ENCODE results near the gene ASCC1. TPM values are rescaled to one million over a fixed set of nuclear protein-coding genes. Genes with fewer than 3 reads are reported as not detected.
"Not testable (repeated sequence)": the region's sequence is repeated elsewhere in the genome, so short reads cannot be mapped to it uniquely, and the experiment has no call there.

The ASCC1 gene
- total RNA-seq, 1 experiment from 2014 or later = 39.4 TPM

- H3K36me3 ChIP-seq; DNase-seq (ENCODE audit: low read depth in 1 of 2, low spot score in 2 of 2); H3K4me3 ChIP-seq; H3K9me3 ChIP-seq (replicated peaks); H3K27me3 ChIP-seq (replicated peaks): not testable (repeated sequence)
- H3K27ac ChIP-seq = peak overlapping the region; percentile 12; the same call in 1 of the 2 replicates
- H3K4me1 ChIP-seq (replicated peaks) = peaks cover 15% of the 10 kb centered on the region
Observed at GRCh38 chr10:72108004-72108370, 108.1 kb downstream of the ASCC1 start.

GRCh38 chr10:72107325-72108003, 108.6 kb downstream of the ASCC1 start:
- Histone ChIP-seq H3K36me3 (no peaks in the 10 kb centered on the region), H3K4me3 (no peak overlapping the region), H3K4me1 (replicated peaks) (peaks cover 15% of the 10 kb centered on the region), H3K27me3 (replicated peaks) (no peaks in the 10 kb centered on the region), H3K27ac (peak overlapping the region; percentile 12; the same call in 1 of the 2 replicates), H3K9me3 (replicated peaks) (no peaks in the 10 kb centered on the region)
- peak in 1 of 2 experiments; percentile 30 for DNase-seq (ENCODE audit: low read depth in 1 of 2, low spot score in 2 of 2)

- Histone ChIP-seq H3K27ac (no peak overlapping the region), H3K36me3 (no peaks in the 10 kb centered on the region), H3K4me3 (no peak overlapping the region), H3K27me3 (replicated peaks) (no peaks in the 10 kb centered on the region), H3K9me3 (replicated peaks) (no peaks in the 10 kb centered on the region), H3K4me1 (replicated peaks) (peaks cover 15% of the 10 kb centered on the region)
- no peak for DNase-seq (ENCODE audit: low read depth in 1 of 2, low spot score in 2 of 2)
Observed at GRCh38 chr10:72106896-72107295, 109.2 kb downstream of the ASCC1 start.

- no peak for DNase-seq (ENCODE audit: low read depth in 1 of 2, low spot score in 2 of 2)
- H3K27me3 ChIP-seq (replicated peaks) = no peaks in the 10 kb centered on the region
Observed at GRCh38 chr10:72106154-72106849, 109.8 kb downstream of the ASCC1 start.

GRCh38 chr10:72105710-72106109, 110.4 kb downstream of the ASCC1 start:
- Histone ChIP-seq H3K4me1 (replicated peaks) (peaks cover 15% of the 10 kb centered on the region), H3K27ac (no peak overlapping the region), H3K27me3 (replicated peaks) (no peaks in the 10 kb centered on the region), H3K9me3 (replicated peaks) (no peaks in the 10 kb centered on the region), H3K4me3 (no peak overlapping the region), H3K36me3 (no peaks in the 10 kb centered on the region)
- no peak for DNase-seq (ENCODE audit: low read depth in 1 of 2, low spot score in 2 of 2)

More at GRCh38 chr10:72106154-72106849, 109.8 kb downstream of the ASCC1 start:
- Histone ChIP-seq H3K4me3 (no peak overlapping the region), H3K4me1 (replicated peaks) (peaks cover 15% of the 10 kb centered on the region), H3K36me3 (no peaks in the 10 kb centered on the region), H3K27ac (no peak overlapping the region), H3K9me3 (replicated peaks) (no peaks in the 10 kb centered on the region)

- H3K36me3 ChIP-seq = no peaks in the 10 kb centered on the region
- peaks cover 15% of the 10 kb centered on the region for H3K4me1 ChIP-seq (replicated peaks)
- H3K27me3 ChIP-seq (replicated peaks) = no peaks in the 10 kb centered on the region
- H3K9me3 ChIP-seq (replicated peaks) = no peaks in the 10 kb centered on the region
- no peak overlapping the region for H3K4me3 ChIP-seq
- no peak overlapping the region for H3K27ac ChIP-seq
- DNase-seq (ENCODE audit: low read depth in 1 of 2, low spot score in 2 of 2) = no peak
Observed at GRCh38 chr10:72105098-72105475, 111.0 kb downstream of the ASCC1 start.

- Histone ChIP-seq H3K27me3 (replicated peaks) (no peaks in the 10 kb centered on the region), H3K27ac (no peak overlapping the region), H3K4me3 (no peak overlapping the region), H3K4me1 (replicated peaks) (peaks cover 15% of the 10 kb centered on the region), H3K9me3 (replicated peaks) (no peaks in the 10 kb centered on the region), H3K36me3 (no peaks in the 10 kb centered on the region)
- no peak for DNase-seq (ENCODE audit: low read depth in 1 of 2, low spot score in 2 of 2)
Observed at GRCh38 chr10:72104472-72105097, 111.5 kb downstream of the ASCC1 start.

- Histone ChIP-seq H3K9me3 (replicated peaks) (no peaks in the 10 kb centered on the region), H3K27ac (no peak overlapping the region), H3K4me3 (no peak overlapping the region), H3K27me3 (replicated peaks) (no peaks in the 10 kb centered on the region), H3K4me1 (replicated peaks) (peaks cover 38% of the 10 kb centered on the region), H3K36me3 (no peaks in the 10 kb centered on the region; the same call in 1 of the 2 replicates)
- no peak for DNase-seq (ENCODE audit: low read depth in 1 of 2, low spot score in 2 of 2)
Observed at GRCh38 chr10:72099600-72099921, 116.5 kb downstream of the ASCC1 start.

GRCh38 chr10:72098836-72099599, 117.1 kb downstream of the ASCC1 start:
- H3K4me3 ChIP-seq = no peak overlapping the region

GRCh38 chr10:72098301-72098835, 117.7 kb downstream of the ASCC1 start:
- Histone ChIP-seq H3K27me3 (replicated peaks) (no peaks in the 10 kb centered on the region), H3K36me3 (no peaks in the 10 kb centered on the region; the same call in 1 of the 2 replicates), H3K9me3 (replicated peaks) (no peaks in the 10 kb centered on the region), H3K4me1 (replicated peaks) (peaks cover 38% of the 10 kb centered on the region), H3K4me3 (no peak overlapping the region), H3K27ac (no peak overlapping the region; the same call in 1 of the 2 replicates)
- DNase-seq (ENCODE audit: low read depth in 1 of 2, low spot score in 2 of 2) = no peak

More at GRCh38 chr10:72098836-72099599, 117.1 kb downstream of the ASCC1 start:
- H3K4me1 ChIP-seq (replicated peaks) = peaks cover 38% of the 10 kb centered on the region
- DNase-seq (ENCODE audit: low read depth in 1 of 2, low spot score in 2 of 2) = no peak
- H3K9me3 ChIP-seq (replicated peaks) = no peaks in the 10 kb centered on the region
- no peaks in the 10 kb centered on the region for H3K27me3 ChIP-seq (replicated peaks)
- no peak overlapping the region for H3K27ac ChIP-seq
- no peaks in the 10 kb centered on the region; the same call in 1 of the 2 replicates for H3K36me3 ChIP-seq

GRCh38 chr10:72097448-72098300, 118.4 kb downstream of the ASCC1 start:
- H3K27me3 ChIP-seq (replicated peaks) = no peaks in the 10 kb centered on the region
- peaks cover 38% of the 10 kb centered on the region for H3K4me1 ChIP-seq (replicated peaks)
- no peaks in the 10 kb centered on the region; the same call in 1 of the 2 replicates for H3K36me3 ChIP-seq
- peak overlapping the region; percentile 30 for H3K27ac ChIP-seq
- H3K4me3 ChIP-seq = no peak overlapping the region
- no peaks in the 10 kb centered on the region for H3K9me3 ChIP-seq (replicated peaks)
- peak; percentile 84 to 87 for DNase-seq (ENCODE audit: low read depth in 1 of 2, low spot score in 2 of 2)

- Histone ChIP-seq H3K27me3 (replicated peaks) (no peaks in the 10 kb centered on the region), H3K27ac (no peak overlapping the region)
- peak in 1 of 2 experiments; percentile 52 for DNase-seq (ENCODE audit: low read depth in 1 of 2, low spot score in 2 of 2)
Observed at GRCh38 chr10:72096115-72097000, 119.7 kb downstream of the ASCC1 start.

More at GRCh38 chr10:72096115-72097000, 119.7 kb downstream of the ASCC1 start:
- Histone ChIP-seq H3K36me3 (no peaks in the 10 kb centered on the region; the same call in 1 of the 2 replicates), H3K4me3 (no peak overlapping the region), H3K4me1 (replicated peaks) (peaks cover 38% of the 10 kb centered on the region), H3K9me3 (replicated peaks) (no peaks in the 10 kb centered on the region)

All from SJSA1 (cell line).